Stimulated activated CD8-positive, alpha-beta memory T cell treated with anti-CD3 and anti-CD28 coated beads, Interleukin-12 subunit alpha, Interleukin-12 subunit beta, amount 100 ng/mL, for 4 hours (primary cell): ENCODE results near the gene OR4D9.
A peak's percentile ranks its signal among the peaks of the same experiment; 100 is the strongest.
"Not testable (repeated sequence)": the region's sequence is repeated elsewhere in the genome, so short reads cannot be mapped to it uniquely, and the experiment has no call there.

Source experiments
- DNase-seq: peaks from one replicate; pipeline ENCODE4 v3.0.0-alpha.2; 2020; ENCODE audit warnings: low read depth

OR4D9 gene

DNA sequence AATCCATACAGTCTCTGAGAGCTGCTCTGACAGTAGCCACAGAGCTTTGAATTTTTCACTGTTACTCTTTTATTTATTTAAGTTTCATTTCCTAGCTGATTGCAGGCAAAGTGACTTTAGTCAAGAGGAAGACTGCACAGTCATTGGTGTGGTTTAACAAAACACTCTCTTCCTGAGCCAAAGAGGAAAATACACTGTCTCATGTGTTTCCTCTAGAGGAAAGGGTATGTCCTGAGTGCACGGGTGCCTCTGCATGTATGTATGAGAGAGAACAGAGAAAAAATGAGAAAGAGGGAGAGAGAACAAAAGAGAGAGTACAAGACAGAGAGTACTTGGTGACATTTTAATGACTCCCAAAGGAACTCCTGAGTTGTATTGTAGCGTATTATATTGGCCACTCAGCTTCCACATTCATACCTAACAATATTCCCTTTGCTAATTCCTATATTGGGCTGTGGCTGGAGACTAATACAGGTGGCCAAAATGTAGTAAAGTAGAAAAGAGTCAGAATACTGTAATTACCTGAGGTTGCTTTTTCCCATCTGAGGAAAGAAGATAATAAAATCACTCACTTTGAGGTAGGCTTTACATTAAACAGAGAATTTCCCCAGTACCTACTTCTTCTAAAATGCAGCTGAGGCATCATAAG is at the start of gene OR4D9:
OR4D9 (plus strand) TSS at position 599 of the 649 bp plus-strand sequence. CDS start 3,374 bp downstream, outside the sequence.
- no peak for DNase-seq

- DNase-seq = no peak
Measured at GRCh38 chr11:59463190-59463641, 48.1 kb upstream of the OR4D9 start.

- no peak for DNase-seq
Measured at GRCh38 chr11:59473015-59473414, 38.3 kb upstream of the OR4D9 start, which contains the start of gene OR4D10. Gene OR4D10, plus strand, starts transcription at chr11:59473315. Its CDS starts 4,115 bp downstream, at chr11:59477430.

DNA sequence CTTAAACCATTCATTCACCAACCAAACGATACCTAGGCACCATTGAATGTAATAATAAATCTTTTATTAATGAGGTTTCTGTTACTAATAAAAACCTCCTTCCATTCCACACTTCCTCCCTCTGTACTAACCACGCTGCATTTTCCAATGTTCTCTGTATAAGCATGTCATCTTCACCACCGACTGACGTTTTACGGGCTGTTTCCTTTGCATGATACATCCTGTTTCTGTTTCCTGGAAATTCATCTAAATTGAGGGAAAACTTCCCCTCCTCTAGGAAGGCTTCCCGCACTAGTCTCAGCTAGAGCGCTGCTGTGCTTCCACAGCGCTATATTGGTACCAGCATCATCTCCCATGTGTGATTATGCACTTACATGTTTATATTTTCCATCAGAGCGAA is 36.2 kb upstream of the OR4D9 start:
- DNase-seq = no peak

DNA sequence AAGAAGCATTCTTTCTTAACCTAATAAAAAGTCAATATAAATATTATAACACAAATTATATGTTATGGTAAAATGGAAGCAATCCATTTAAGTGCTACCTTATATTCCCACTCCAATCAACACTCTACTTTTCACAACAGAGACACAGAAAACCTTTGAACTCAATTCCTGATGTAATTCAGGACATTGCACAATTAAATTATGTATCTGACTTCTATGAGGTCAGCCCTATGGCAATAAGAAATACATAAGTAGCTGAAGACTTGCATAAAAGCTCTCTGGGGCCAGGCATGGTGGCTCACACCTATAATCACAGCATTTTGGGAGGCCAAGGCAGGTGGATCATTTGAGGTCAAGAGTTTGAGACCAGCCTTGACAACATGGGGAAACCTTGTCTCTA is 31.4 kb upstream of the OR4D9 start:
- no peak for DNase-seq

GRCh38 chr11:59480359-59480758 is 31.0 kb upstream of the OR4D9 start:
- DNase-seq = no peak

- no peak for DNase-seq
Measured at GRCh38 chr11:59501931-59502330, 9.4 kb upstream of the OR4D9 start.

GRCh38 chr11:59503276-59503675 is 8.1 kb upstream of the OR4D9 start, which contains the start of gene OR4D11:
Gene OR4D11, plus strand, starts transcription at chr11:59503576. Its CDS starts 0 bp downstream, at chr11:59503576.
- no peak for DNase-seq

- DNase-seq = no peak
Measured at GRCh38 chr11:59511675-59512074, 336 bp downstream of the OR4D9 start.

- not testable (repeated sequence) for DNase-seq
Measured at GRCh38 chr11:59520139-59520538, 8.8 kb downstream of the OR4D9 start.

DNA sequence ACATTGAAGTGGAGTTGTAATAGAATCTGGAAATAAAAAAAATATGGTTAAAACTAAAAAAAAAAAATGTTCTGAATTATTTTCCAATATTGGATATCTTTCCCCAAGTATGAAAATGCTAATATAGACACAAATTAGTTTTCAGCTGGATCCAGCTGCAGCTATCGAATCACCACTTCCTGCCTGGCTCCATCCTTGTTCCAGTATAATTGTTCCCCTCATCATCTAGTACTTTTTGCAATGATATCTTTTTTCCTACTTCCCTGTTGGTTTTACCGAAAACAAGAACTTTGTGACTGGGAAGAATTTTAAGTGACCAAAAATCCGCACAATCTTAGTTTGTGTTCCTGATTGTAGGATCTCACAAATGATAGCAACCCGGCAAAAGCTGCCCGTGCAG is 9.4 kb downstream of the OR4D9 start:
- DNase-seq = no peak

DNA sequence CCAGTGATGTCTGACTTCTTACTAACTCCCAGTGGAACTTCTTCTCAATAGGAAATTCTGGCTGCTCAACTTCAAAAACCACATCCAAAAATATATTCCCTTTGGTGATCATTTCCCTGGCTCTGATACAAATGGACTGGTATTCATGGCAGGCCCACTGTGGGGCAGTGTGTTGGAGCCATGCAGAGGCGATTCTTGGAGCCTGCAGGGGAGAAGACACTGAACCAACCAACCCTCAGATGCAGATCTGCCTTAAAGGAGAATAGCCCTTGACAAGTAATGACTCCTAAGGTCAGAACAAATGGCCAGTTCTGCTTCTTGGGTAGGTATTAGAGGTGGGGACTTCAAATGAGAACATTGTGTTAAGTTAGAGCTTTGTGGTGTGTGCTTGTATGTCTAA is 12.2 kb downstream of the OR4D9 start:
- DNase-seq = no peak

- DNase-seq = no peak
Measured at GRCh38 chr11:59528711-59529110, 17.4 kb downstream of the OR4D9 start.

GRCh38 chr11:59532620-59533019 is 21.3 kb downstream of the OR4D9 start:
- no peak for DNase-seq

GRCh38 chr11:59534676-59535075 is 23.3 kb downstream of the OR4D9 start:
- DNase-seq = no peak

DNA sequence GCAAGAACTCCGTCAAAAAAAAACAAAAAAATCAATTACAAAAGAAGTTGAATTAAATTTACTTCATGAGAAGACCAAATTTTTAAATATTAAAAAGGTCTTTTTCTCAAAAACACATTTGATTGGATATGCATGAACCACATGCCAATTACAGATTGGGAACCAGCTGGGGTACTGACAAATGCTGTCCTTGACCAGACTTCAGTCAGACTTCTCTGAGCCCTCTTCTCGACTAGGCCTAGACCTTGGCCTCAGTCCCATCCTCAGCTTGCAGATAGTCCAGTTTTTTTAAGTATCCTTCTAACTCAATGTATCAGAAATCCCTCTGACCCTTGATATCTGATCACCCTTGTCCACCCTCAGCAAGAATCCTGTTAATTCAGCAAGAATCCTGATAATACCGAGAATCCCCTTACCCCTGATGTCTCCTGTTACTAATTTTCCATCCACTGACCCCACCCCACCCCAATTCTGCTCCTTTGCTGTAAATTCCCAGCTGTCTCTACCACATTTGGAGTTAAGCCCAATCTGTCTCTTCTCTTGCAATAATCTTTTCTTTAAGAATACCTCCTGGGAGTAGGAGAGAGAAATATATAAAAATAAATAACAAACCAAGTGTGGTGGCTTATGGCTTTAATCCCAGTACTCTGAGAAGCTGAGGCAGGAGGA is 30.9 kb downstream of the OR4D9 start:
- no peak for DNase-seq

- not testable (repeated sequence) for DNase-seq
Measured at GRCh38 chr11:59543713-59544112, 32.4 kb downstream of the OR4D9 start.

DNA sequence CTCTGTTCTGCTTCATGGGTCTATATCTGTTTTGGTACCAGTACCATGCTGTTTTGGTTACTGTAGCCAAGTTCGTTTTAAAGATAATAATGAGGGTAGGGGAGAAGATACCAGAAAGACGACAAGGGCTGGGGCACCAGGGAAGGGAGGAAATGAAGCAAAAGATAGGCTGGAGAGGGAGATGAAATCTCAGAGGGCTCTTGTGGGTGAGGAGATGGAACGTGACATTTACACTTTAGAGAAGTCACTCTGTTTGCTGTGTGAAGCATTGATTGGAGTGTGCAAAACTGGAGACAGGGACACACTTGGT is 33.5 kb downstream of the OR4D9 start:
- no peak for DNase-seq

DNA sequence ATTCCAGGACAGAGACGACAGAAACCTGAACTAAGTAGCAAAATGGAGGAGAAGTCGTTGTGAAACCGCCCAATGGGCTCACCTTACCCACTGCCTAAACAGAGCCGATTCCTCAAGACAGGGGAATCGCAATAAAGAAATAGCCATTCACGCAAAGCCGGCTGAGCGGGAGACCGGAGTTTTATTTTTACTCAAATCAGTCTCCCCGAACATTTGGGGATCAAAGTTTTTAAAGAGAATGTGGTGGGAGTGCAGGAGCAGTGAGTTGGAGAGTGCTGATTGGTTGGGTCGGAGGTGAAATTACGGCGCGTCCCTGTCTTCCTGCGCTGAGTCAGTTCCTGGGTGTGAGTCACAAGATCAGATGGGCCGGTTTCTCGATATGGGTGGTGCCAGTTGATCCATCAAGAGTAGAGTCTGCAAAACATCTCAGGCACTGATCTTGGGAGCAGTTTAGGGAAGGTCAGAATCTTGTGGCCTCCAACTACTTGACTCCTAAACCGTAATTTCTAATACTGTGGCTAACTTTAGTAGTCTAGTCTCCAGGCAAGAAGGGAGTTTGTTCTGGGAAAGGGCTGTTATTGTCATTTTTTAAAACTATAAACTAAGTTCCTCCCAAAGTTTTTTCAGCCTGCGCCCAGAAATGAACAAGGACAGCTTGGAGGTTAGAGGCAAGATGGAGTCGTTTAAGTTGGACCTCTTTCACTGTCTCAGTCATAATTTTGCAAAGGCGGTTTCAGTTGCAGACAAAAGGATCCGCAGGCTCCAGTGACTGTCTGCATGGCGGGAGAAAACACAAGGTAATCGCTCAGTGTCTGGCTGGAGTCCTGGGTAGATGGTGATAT is 34.1 kb downstream of the OR4D9 start:
- no peak for DNase-seq

DNA sequence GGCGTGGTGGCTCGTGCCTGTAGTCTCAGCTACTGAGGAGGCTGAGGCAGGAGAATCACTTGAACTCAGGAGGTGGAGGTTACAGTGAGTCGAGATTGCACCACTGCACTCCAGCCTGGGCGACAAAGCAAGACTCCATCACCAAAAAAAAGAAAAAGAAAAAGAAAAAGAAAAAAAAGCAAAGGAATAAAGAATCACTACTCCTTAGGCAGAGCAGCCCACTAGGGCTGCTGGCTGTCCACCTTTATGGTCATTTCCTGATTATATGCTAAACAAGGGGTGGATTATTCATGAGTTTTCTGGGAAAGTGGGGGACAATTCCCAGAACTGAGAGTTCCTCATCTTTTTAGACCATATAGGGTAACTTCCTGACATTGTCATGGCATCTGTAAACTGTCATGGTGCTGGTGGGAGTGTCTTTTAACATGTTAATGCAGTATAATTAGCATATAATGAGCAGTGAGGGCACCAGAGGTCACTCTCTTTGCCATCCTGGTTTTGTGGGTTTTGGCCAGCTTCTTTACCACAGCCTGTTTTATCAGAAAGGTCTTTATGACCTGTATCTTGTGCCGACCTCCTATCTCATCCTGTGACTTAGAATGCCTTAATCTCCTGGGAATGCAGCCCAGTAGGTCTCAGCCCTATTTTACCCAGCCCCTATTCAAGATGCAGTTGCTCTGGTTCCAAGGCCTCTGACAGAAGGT is 36.4 kb downstream of the OR4D9 start:
- not testable (repeated sequence) for DNase-seq

- DNase-seq = no peak
Measured at GRCh38 chr11:59548309-59548656, 36.9 kb downstream of the OR4D9 start.

- DNase-seq = peak; percentile 71
Measured at GRCh38 chr11:59550368-59550841, 39.1 kb downstream of the OR4D9 start.
